ENCODE measurements around the gene KIDINS220.

GRCh38 chr2:8682719-8683667 is 154.4 kb downstream of the KIDINS220 start:
- TF ChIP-seq CTCF (IDR thresholded peaks at IDR 0.05; ENCODE audit: poor library complexity, severe bottlenecking) (no peak), EZH2 (IDR thresholded peaks at IDR 0.05; ENCODE audit: borderline replicate concordance, insufficient read depth, low read length, poor library complexity, severe bottlenecking) (no peak)
